Duodenal mucosa (tissue), 2 donors: ENCODE results near the gene BLVRA.

Experiments
- H3K27ac ChIP-seq: one replicate; pipeline ENCODE4 v1.7.0; 2013; ENCODE audit warnings: low read depth, low read length
- H3K27me3 ChIP-seq, 2 donors: one replicate each; pipeline ENCODE4 v1.7.0; 2013; ENCODE audit warnings: low read length in 2 of 2, control low read depth in 1 of 2; ENCODE audit not compliant: insufficient read depth in 2 of 2, control insufficient read depth in 1 of 2
- H3K36me3 ChIP-seq, 2 donors: one replicate each; pipeline ENCODE4 v1.7.0; 2013; ENCODE audit warnings: low read length in 2 of 2, control low read depth in 1 of 2; ENCODE audit not compliant: insufficient read depth in 2 of 2, control insufficient read depth in 1 of 2
- H3K4me1 ChIP-seq, 2 donors: one replicate each; pipeline ENCODE4 v1.7.0; 2013; ENCODE audit warnings: low read length in 2 of 2, control low read depth in 1 of 2; ENCODE audit not compliant: insufficient read depth in 2 of 2, control insufficient read depth in 1 of 2
- H3K4me3 ChIP-seq, 2 donors: one replicate each; pipeline ENCODE4 v1.7.0; 2013; ENCODE audit warnings: low read length in 2 of 2, low read depth in 1 of 2
- H3K9ac ChIP-seq, 2 donors: one replicate each; pipeline ENCODE4 v1.7.0; 2013; ENCODE audit warnings: low read length in 2 of 2, low read depth in 1 of 2
- H3K9me3 ChIP-seq, 2 donors: one replicate each; pipeline ENCODE4 v1.7.0; 2013; ENCODE audit warnings: low read length in 2 of 2, control low read depth in 1 of 2; ENCODE audit not compliant: control insufficient read depth in 1 of 2

BLVRA gene

GRCh38 chr7:43850348-43851116, 92.1 kb downstream of the BLVRA start:
- H3K27ac ChIP-seq: no peak overlapping the region
- H3K4me1 ChIP-seq: no peaks in the 10 kb centered on the region
- no peak overlapping the region for H3K4me3 ChIP-seq
- no peaks in the 10 kb centered on the region for H3K9me3 ChIP-seq
- no peak overlapping the region for H3K9ac ChIP-seq
- H3K27me3 ChIP-seq: no peaks in the 10 kb centered on the region
- H3K36me3 ChIP-seq: no peaks in the 10 kb centered on the region

- H3K9me3 ChIP-seq: no peaks in the 10 kb centered on the region
- H3K27ac ChIP-seq: no peak overlapping the region
- no peak overlapping the region for H3K9ac ChIP-seq
- H3K36me3 ChIP-seq: no peaks in the 10 kb centered on the region
- no peak overlapping the region for H3K4me3 ChIP-seq
- no peaks in the 10 kb centered on the region for H3K27me3 ChIP-seq
- no peaks in the 10 kb centered on the region for H3K4me1 ChIP-seq
These were observed 93.3 kb downstream of the BLVRA start for GRCh38 chr7:43851805-43852204.

- no peak overlapping the region for H3K4me3 ChIP-seq
- no peak overlapping the region for H3K27ac ChIP-seq
- H3K36me3 ChIP-seq: no peaks in the 10 kb centered on the region
- no peaks in the 10 kb centered on the region for H3K4me1 ChIP-seq
- no peaks in the 10 kb centered on the region for H3K9me3 ChIP-seq
- no peaks in the 10 kb centered on the region for H3K27me3 ChIP-seq
- no peak overlapping the region for H3K9ac ChIP-seq
These were observed 96.7 kb downstream of the BLVRA start for GRCh38 chr7:43855176-43855575.

GRCh38 chr7:43856316-43856715, 97.8 kb downstream of the BLVRA start:
- Histone ChIP-seq H3K4me3 (no peak overlapping the region), H3K27ac (no peak overlapping the region), H3K4me1 (no peaks in the 10 kb centered on the region), H3K36me3 (no peaks in the 10 kb centered on the region), H3K9me3 (no peaks in the 10 kb centered on the region), H3K27me3 (no peaks in the 10 kb centered on the region), H3K9ac (no peak overlapping the region)
